ENCODE measurements around the gene PGM5.

GRCh38 chr9:68419901-68420300, 63.5 kb downstream of the PGM5 start:
- TF ChIP-seq POLR2A (IDR thresholded peaks at IDR 0.05; ENCODE audit: low read length) (no peak), GATA1 (IDR thresholded peaks at IDR 0.05; ENCODE audit: low read depth, low read length) (no peak)

All from erythroblast (primary cell).